RPMI7951 (cell line): ENCODE measurements around the gene SPCS2. TPM values are rescaled to one million over a fixed set of nuclear protein-coding genes. Genes with fewer than 3 reads are reported as not detected.

Source experiments
- DNase-seq: peaks from one replicate; pipeline ENCODE4 v3.0.0-alpha.2; 2012; ENCODE audit warnings: low read depth
- total RNA-seq: library from RNA; depleted of rRNA; stranded (reverse); fragments of >200 nt; shearing (Covaris generic); gene quantifications from 2 replicates; pipeline ENCODE4 v1.2.3, GENCODE V29; 2014; rRNA removed

SPCS2 gene
- total RNA-seq = 32.6 and 34.7 TPM in 2 replicates

DNA sequence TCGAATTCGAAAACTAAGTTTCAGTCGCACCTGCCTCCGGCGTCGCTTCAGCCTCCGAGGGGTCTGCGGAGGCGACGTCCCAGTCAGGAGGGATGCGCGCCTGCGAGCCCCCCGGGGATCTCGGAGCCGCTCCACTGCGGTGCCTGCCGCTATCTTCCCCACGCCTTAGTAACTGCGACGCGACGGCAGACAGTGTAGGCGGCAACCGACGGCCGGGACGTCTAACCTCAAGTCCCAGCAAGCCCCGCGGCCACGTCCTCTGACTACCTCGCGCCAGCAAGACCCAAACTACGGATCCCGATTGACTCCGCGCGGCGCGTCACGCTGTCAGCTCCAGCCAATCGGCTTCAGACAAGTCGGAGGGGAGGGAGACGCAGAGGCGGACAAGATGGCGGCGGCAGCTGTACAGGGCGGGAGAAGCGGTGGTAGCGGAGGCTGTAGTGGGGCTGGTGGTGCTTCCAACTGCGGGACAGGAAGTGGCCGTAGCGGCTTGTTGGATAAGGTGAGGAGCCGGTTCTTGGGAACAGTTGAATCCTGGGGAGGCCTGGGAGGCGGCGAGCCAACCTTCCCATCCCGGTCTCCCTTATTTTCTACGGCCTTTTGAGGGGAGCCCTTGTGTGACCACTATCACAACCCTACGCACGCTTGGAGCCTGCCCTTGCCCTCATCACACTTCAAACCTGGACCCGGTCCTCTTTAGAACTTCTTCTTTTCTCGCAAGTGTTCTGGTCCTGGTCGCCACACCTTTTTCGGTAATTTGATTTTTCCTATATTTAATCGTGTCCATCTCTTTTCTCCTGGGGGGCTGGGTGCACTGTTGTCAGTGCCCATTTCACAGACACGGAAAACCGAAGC, at the start of gene SPCS2, which contains the start of gene XRRA1:
TSS of gene SPCS2 (plus strand) at position 369 of the 855 bp plus-strand sequence. CDS start at position 389, 20 bp downstream.
TSS of gene XRRA1 (minus strand) at position 194 of the 855 bp plus-strand sequence. CDS start 8,213 bp downstream, outside the sequence.
- DNase-seq = peak; percentile 98

- DNase-seq = no peak
Measured at GRCh38 chr11:74902342-74902741, 46.7 kb upstream of the SPCS2 start.

- no peak for DNase-seq
Measured at GRCh38 chr11:74905326-74905725, 43.7 kb upstream of the SPCS2 start.

DNA sequence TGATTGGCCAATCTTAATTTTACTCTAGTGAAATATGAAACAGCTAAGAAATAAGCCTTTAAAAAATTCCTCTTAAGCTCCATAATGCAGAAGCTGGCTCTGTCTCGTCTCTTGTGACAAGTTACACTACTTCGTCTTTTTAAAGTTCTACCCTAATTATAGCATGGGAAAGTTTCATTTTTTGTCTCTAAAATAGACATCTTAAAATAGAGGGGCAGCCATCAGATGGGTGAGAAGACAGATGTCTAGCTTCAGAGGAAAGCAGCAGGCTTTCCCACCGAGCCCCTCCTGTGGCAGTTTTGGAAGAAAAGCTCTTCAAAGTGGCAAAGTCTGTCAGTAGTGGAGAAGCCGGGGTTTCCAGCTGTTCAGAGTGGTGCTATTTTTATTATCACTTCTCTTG, 39.7 kb upstream of the SPCS2 start:
- no peak for DNase-seq

DNA sequence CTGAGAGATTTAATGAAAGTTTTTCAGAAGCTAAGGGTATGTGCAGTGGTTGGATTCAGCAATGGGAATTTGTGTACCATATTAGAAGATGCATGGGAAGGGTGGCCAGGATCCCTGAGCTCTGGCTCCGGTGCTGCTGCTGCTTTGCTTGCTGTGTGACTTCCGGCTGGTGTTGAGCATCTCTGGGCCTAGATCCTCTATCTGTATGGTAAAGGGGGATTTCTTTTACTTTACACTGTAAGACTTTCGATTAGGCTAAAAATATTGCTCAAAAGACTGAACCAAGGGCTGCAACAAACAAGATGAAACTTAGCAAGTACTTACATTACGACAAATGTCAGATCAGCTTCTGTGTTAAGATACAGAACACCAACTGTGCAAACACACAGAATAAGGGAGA, 39.3 kb upstream of the SPCS2 start:
- no peak for DNase-seq

GRCh38 chr11:74923125-74923524, 25.9 kb upstream of the SPCS2 start:
- DNase-seq = no peak

DNA sequence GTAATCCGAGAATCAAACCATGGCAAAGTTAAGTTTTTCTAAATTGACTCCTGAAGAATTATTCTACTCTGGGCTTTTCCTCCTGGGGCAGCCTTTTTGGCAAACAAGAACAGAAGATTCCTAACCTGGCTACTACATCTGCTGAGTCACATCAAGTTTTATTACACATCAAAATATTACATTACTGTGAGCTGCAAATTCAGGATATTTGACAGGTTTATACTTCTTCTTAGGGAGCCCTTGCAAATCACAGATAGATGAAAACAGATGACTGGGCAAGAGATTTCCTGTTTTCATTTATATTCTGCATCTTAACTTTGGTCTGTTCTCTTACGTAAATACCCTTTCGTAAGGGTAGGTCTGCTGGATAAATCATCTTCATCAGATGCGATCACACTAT, 23.8 kb upstream of the SPCS2 start:
- DNase-seq = no peak

DNA sequence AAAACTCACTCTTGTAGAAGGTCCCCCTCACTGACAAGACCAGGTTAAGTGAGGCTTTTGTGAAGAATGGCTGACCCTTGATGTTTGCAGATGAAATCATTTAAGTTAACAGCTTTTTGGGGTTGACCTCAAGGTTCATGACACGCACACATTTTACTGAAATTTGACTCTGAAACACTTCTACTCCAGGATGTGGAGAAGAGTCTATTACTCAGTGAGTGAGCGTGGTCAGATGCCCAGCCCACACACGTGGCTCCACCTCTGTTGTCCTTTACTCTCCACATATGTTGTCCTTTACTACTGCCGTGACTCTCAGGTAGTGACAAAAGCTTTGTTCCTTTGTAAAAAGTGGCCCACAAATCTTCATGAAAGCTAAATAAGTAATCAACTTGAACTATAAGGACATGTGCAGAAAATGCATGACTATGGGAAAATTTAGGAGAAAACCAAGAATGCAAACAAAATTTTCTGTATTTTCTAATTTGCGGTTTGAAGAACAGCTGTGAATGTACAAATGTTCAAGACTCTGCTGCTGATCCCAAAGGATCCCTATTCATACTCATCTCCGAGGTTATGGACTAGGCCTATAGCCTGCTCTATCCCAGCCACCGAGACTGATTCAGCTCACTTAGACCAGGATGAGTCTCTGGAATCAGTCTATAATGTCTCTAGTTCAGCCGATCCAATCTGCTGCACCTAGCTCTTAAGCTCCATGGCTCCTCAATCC, 22.6 kb upstream of the SPCS2 start:
- DNase-seq = peak; percentile 78

GRCh38 chr11:74927496-74927895, 21.6 kb upstream of the SPCS2 start:
- DNase-seq = no peak

- DNase-seq = peak; percentile 86
Measured at GRCh38 chr11:74929431-74930363, 19.4 kb upstream of the SPCS2 start.

- peak; percentile 46 for DNase-seq
Measured at GRCh38 chr11:74932169-74932568, 16.9 kb upstream of the SPCS2 start.

DNA sequence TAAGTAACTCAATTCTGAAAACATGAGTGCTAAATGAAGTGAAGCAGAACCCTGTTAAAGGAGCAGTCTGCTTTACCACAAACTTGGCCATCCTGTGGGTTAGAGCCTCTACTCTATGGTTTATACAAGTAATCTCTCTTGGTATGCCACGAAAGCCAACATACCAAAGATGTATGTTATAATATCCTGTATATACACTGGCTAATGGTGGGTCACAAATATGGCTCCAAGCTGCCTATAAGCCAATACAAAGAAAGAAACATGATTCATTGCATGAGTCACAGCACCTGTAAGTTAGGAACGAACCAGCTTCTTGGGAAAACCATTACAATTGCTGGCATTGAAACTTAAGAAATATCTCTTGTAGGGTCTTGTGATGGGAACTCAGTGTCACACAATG, 16.3 kb upstream of the SPCS2 start:
- DNase-seq = peak; percentile 71

DNA sequence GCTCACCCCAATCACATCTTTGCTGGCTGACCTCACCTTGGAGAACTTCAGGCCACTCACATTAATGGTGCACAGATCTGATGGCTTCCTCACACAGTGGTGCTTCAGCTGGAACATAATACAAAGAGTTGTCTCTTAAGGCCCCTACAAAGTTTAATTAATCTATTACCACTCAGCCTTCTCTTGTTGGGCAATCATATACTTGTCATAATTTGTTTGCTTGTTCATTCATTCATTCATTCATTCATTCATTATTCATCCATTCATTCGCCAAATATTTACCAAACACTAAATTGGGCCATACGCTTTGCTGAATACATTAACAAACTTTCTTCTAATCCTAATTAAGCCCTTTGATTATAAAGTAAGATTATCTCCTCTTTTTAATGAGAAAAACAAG, 15.3 kb upstream of the SPCS2 start:
- no peak for DNase-seq

GRCh38 chr11:74935285-74935684, 13.8 kb upstream of the SPCS2 start:
- no peak for DNase-seq

DNA sequence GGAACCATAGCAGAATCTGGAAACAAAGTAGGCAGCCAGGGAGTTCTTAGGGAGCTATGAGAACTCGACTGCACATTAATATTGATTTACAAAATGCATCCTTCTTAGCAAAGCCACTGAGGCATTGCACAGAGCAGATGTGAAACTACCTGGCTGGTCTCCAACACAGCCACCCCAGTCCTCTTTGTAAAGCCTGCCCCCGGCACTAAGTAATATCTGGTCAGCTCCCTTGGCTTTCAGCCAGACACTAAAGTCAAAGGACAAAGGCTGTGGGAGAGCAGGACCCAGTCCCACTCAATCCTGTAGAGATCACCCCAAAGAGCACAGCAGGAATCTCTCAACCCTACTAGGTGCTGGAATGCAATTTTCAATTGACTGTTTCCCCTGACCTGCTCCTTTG, 13.0 kb upstream of the SPCS2 start:
- peak; percentile 5 for DNase-seq

- no peak for DNase-seq
Measured at GRCh38 chr11:74936976-74937375, 12.1 kb upstream of the SPCS2 start.

DNA sequence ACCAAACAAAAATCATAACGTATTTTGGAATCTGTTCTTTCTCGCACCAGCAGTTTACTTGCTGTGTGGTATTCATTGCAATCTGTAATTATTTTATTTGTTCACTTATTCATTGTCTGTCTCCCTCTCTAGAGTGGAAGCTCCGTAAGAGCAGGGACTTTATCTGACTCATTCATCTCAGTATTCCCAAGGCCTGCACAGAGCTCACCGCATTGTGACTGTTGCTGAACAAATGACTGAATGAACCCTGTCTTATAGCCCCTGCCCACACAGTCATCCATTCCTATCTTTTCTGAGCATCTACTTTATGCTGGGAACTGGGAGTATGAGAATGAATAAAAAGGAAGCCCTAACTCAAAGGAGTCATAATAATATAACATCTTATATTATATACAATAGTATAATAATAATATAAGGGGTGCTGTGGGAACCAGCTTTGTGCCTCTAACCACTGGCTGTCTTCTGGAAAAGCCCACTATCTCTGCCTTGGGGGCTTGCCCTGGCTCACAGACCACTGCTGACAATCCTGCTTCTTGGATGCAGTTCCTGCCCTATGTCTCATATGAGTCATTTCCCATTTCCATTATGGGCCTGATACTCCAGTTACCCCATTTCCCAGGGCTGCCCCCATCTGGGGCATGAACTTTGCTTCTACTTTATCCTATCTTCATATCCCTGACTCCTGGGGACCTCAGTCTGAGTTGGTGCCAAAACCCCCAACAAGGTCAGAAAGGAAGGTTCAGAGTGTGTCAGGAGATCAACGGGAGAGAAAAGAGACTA, 11.2 kb upstream of the SPCS2 start:
- DNase-seq = peak; percentile 71

DNA sequence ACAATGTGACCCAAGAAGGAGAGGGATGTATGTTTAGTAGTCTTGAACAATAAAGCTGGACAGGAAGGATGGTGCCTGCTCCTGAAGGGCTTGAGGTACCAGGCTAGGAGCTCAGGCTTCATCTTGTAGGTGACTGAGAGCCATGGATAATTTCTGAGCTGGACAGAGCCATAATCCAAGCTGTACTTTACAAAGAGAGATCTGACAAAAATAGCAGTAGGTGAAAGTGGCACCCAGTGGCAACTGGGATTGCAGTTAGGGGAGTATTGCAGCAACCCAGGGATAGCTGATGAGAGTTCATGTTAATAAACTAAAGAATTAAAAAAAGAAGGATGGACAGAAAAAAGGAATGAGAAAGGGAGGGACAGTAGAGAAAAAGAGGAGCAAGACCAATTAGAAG, 7.6 kb upstream of the SPCS2 start:
- no peak for DNase-seq

DNA sequence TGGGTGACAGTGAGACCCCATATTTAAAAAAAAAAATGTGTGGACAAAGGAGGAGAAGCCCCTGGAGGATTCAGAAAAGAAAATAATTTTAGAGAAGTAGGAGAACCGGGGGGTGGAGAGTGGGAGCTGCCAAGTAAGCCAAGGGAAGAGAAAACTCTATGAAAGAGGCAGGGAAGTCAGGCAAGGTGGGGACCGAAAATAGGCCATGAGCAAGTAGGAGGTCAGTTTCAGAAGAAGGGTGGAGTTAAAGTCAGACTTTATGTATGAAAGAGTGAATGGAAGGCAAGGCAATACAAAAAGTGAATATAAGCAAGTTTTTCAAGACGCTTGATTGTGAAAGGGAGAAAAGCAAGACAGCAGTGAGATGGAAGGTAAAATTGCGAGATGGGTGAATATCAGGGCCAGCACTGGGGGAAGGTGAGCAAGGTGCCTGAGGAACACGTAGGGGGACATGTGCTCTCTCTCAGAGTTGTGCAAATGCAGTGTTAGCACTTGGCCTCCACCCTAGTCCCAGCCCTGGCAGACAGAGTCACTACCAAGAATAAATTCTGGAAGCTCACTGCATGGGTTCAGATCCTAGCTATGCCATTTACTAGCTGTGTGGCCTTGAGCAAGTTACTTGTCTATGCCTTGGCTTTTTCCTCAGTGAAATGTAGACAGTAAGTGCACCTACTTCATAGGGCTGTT, 6.8 kb upstream of the SPCS2 start:
- no peak for DNase-seq

DNA sequence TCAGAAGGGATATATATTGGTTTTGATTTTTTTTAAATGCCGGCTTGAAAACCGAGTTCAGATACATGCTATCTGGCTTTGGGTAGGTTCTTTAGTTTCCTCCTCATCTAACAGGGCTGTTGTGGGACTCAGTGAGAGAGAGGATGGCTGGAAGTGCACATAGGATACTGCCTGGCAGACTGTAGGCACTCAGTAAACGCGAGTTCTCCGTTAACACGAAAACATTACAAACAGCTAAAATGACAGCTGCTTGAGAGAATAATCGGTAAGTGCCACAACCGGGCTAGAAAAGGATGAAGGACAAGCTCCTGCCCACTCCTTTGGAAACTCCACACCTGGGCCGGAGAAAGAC, 544 bp upstream of the SPCS2 start:
- peak; percentile 40 for DNase-seq
